Esophagus (tissue), 2 donors: ENCODE results near the gene SFMBT2. TPM values are rescaled to one million over a fixed set of nuclear protein-coding genes. Genes with fewer than 3 reads are reported as not detected.

ENCODE experiments used
- H3K27ac ChIP-seq, 2 donors: one replicate each; pipeline ENCODE4 v1.5.1; 2013; ENCODE audit warnings: low read depth in 2 of 2, mild to moderate bottlenecking in 2 of 2, inconsistent platforms in 1 of 2, low read length in 1 of 2, moderate library complexity in 1 of 2
- H3K27me3 ChIP-seq, 2 donors: one replicate each; pipeline ENCODE4 v1.6.1; 2013; ENCODE audit warnings: low read length in 2 of 2, control low read depth in 1 of 2, mild to moderate bottlenecking in 1 of 2; ENCODE audit not compliant: insufficient read depth in 2 of 2, control insufficient read depth in 1 of 2
- H3K36me3 ChIP-seq, 2 donors: one replicate each; pipeline ENCODE4 v1.6.1; 2013; ENCODE audit warnings: low read length in 1 of 2; ENCODE audit not compliant: control insufficient read depth in 2 of 2, insufficient read depth in 2 of 2
- H3K4me1 ChIP-seq, 2 donors: one replicate each; pipeline ENCODE4 v1.6.1; 2013; ENCODE audit warnings: low read length in 1 of 2; ENCODE audit not compliant: control insufficient read depth in 2 of 2, insufficient read depth in 2 of 2
- H3K4me3 ChIP-seq, 2 donors: one replicate each; pipeline ENCODE4 v1.5.1; 2013; ENCODE audit warnings: low read length in 2 of 2, mild to moderate bottlenecking in 2 of 2, low read depth in 1 of 2, moderate library complexity in 1 of 2
- H3K9me3 ChIP-seq, 2 donors: one replicate each; pipeline ENCODE4 v1.6.1; 2013; ENCODE audit warnings: mild to moderate bottlenecking in 2 of 2, low read depth in 1 of 2, low read length in 1 of 2, moderate library complexity in 1 of 2; ENCODE audit not compliant: control insufficient read depth in 2 of 2, insufficient read depth in 1 of 2
- WGBS, 2 donors: extraction: QIAGEN DNeasy Blood & Tissue Kit; methylation state at CpG; one replicate each; pipeline ENCODE4 v1.1.7; 2013; 5-methylcytosine and 5-hydroxymethylcytosine counted together
- polyA plus RNA-seq, 2 donors: library from polyadenylated mRNA; stranded (reverse); fragments of 200-250 nt; gene quantifications; one replicate each; pipeline ENCODE4 v1.2.3, GENCODE V29; 2013
- donor health status: healthy with polysubstance abuse.
- donor health status: Bipolar disorder and iron deficiency.

The SFMBT2 gene
- polyA plus RNA-seq, 2 donors: 0.45 to 0.55 TPM

GRCh38 chr10:7362471-7362870 lies 48.4 kb downstream of the SFMBT2 start:
- Histone ChIP-seq H3K4me3 (no peak overlapping the region), H3K27ac (no peak overlapping the region), H3K27me3 (no peaks in the 10 kb centered on the region), H3K9me3 (peaks cover 0 to 6% of the 10 kb centered on the region in 2 donors), H3K36me3 (peaks cover 3% of the 10 kb centered on the region in 2 donors), H3K4me1 (no peaks in the 10 kb centered on the region)
- 89 to 91% methylated on average over 3 of the region's 3 CpGs for WGBS, 2 donors

- peaks cover 0 to 6% of the 10 kb centered on the region in 2 donors for H3K9me3 ChIP-seq
- no peaks in the 10 kb centered on the region for H3K27me3 ChIP-seq
- H3K4me3 ChIP-seq: no peak overlapping the region
- H3K4me1 ChIP-seq: no peaks in the 10 kb centered on the region
- peaks cover 0 to 3% of the 10 kb centered on the region in 2 donors for H3K36me3 ChIP-seq
- WGBS, 2 donors: 85 to 87% methylated on average over 3 of the region's 3 CpGs
- no peak overlapping the region for H3K27ac ChIP-seq
These were observed 49.5 kb downstream of the SFMBT2 start for GRCh38 chr10:7361316-7361715.

- Histone ChIP-seq H3K4me1 (no peaks in the 10 kb centered on the region), H3K36me3 (peaks cover 0 to under 1% of the 10 kb centered on the region in 2 donors), H3K4me3 (no peak overlapping the region), H3K9me3 (peaks cover 0 to 6% of the 10 kb centered on the region in 2 donors), H3K27me3 (no peaks in the 10 kb centered on the region), H3K27ac (no peak overlapping the region)
- 86 to 92% methylated on average over 7 of the region's 7 CpGs for WGBS, 2 donors
These were observed 50.9 kb downstream of the SFMBT2 start for GRCh38 chr10:7359954-7360353.

GRCh38 chr10:7359356-7359755 lies 51.5 kb downstream of the SFMBT2 start:
- Histone ChIP-seq H3K27ac (no peak overlapping the region), H3K36me3 (no peaks in the 10 kb centered on the region), H3K27me3 (no peaks in the 10 kb centered on the region), H3K9me3 (peaks cover 0 to 6% of the 10 kb centered on the region in 2 donors), H3K4me3 (no peak overlapping the region), H3K4me1 (no peaks in the 10 kb centered on the region)
- 80 to 81% methylated on average over 7 of the region's 7 CpGs for WGBS, 2 donors

GRCh38 chr10:7357193-7357592 lies 53.6 kb downstream of the SFMBT2 start:
- 90 to 93% methylated on average over 6 of the region's 6 CpGs for WGBS, 2 donors
- H3K27me3 ChIP-seq: no peaks in the 10 kb centered on the region

GRCh38 chr10:7354330-7355047 lies 56.3 kb downstream of the SFMBT2 start:
- H3K27me3 ChIP-seq: no peaks in the 10 kb centered on the region
- no peak overlapping the region for H3K4me3 ChIP-seq
- WGBS, 2 donors: 75 to 77% methylated on average over 11 of the region's 11 CpGs
- H3K9me3 ChIP-seq: peaks cover 0 to 6% of the 10 kb centered on the region in 2 donors
- no peak overlapping the region for H3K27ac ChIP-seq
- no peaks in the 10 kb centered on the region for H3K4me1 ChIP-seq
- no peaks in the 10 kb centered on the region for H3K36me3 ChIP-seq

More at GRCh38 chr10:7357193-7357592, 53.6 kb downstream of the SFMBT2 start:
- H3K4me1 ChIP-seq: no peaks in the 10 kb centered on the region
- no peak overlapping the region for H3K4me3 ChIP-seq
- H3K36me3 ChIP-seq: no peaks in the 10 kb centered on the region
- peaks cover 0 to 6% of the 10 kb centered on the region in 2 donors for H3K9me3 ChIP-seq
- no peak overlapping the region for H3K27ac ChIP-seq

GRCh38 chr10:7351894-7352293 lies 58.9 kb downstream of the SFMBT2 start:
- 93 to 94% methylated on average over 9 of the region's 9 CpGs for WGBS, 2 donors
- H3K4me3 ChIP-seq: no peak overlapping the region
- H3K27ac ChIP-seq: no peak overlapping the region
- H3K27me3 ChIP-seq: no peaks in the 10 kb centered on the region
- no peaks in the 10 kb centered on the region for H3K36me3 ChIP-seq
- H3K4me1 ChIP-seq: no peaks in the 10 kb centered on the region
- H3K9me3 ChIP-seq: no peaks in the 10 kb centered on the region

- no peaks in the 10 kb centered on the region for H3K36me3 ChIP-seq
- H3K27ac ChIP-seq: no peak overlapping the region
- no peak overlapping the region for H3K4me3 ChIP-seq
- H3K9me3 ChIP-seq: no peaks in the 10 kb centered on the region
- H3K27me3 ChIP-seq: no peaks in the 10 kb centered on the region
- WGBS, 2 donors: 93 to 98% methylated on average over 3 of the region's 3 CpGs
- H3K4me1 ChIP-seq: no peaks in the 10 kb centered on the region
These were observed 60.2 kb downstream of the SFMBT2 start for GRCh38 chr10:7350541-7351195.

GRCh38 chr10:7345717-7346116 lies 65.1 kb downstream of the SFMBT2 start:
- Histone ChIP-seq H3K4me3 (no peak overlapping the region), H3K36me3 (no peaks in the 10 kb centered on the region), H3K27ac (no peak overlapping the region), H3K27me3 (no peaks in the 10 kb centered on the region), H3K9me3 (no peaks in the 10 kb centered on the region), H3K4me1 (no peaks in the 10 kb centered on the region)
- 77 to 80% methylated on average over 10 of the region's 10 CpGs for WGBS, 2 donors

- H3K27ac ChIP-seq: no peak overlapping the region
- H3K4me1 ChIP-seq: no peaks in the 10 kb centered on the region
- no peaks in the 10 kb centered on the region for H3K9me3 ChIP-seq
- H3K36me3 ChIP-seq: no peaks in the 10 kb centered on the region
- H3K27me3 ChIP-seq: no peaks in the 10 kb centered on the region
- 96 to 97% methylated on average over 3 of the region's 3 CpGs for WGBS, 2 donors
- no peak overlapping the region for H3K4me3 ChIP-seq
These were observed 67.8 kb downstream of the SFMBT2 start for GRCh38 chr10:7343040-7343439.
